Thyroid gland (tissue), 4 donors: ENCODE results near the gene CASR.

Experiments used
- CTCF ChIP-seq, 6 experiments: fragments of 200-600 bp in 3 of 6; fragments of 450-650 bp in 3 of 6; sonication (generic) in 3 of 6; IDR thresholded peaks; one replicate each; pipeline ENCODE4 v1.5.1; 2016 to 2019; ENCODE audit warnings: antibody characterized with exemption in 6 of 6, mild to moderate bottlenecking in 2 of 6, inconsistent platforms in 1 of 6, moderate library complexity in 1 of 6
- POLR2A ChIP-seq, 2 donors: fragments of 450-650 bp; IDR thresholded peaks; one replicate each; pipeline ENCODE4 v1.6.1; 2017; ENCODE audit warnings: antibody characterized with exemption in 2 of 2, mild to moderate bottlenecking in 2 of 2, moderate library complexity in 1 of 2

DNA sequence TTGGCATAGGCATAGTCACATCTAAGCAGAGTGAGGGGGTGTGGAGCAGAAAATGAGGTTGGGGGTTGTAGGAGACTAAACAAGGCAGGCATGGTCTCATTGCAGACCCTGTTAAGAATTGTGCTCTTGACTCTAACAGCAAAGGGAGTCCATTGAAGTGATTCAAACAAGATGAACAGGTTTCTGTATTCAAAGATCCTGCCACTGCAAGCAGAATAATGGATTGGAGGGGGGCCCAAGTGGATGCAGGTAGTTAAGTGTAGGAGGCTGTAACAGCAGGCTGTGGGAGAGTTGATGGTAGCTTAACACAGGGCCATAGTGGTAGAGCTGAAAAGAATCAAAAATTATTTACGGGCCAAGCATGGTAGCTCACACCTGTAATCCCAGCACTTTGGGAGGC is 34.4 kb downstream of the CASR start:
- no peak for TF ChIP-seq POLR2A (IDR thresholded peaks at IDR 0.05)
- TF ChIP-seq CTCF (IDR thresholded peaks at IDR 0.05) = no peak
